ENCODE data around the gene SHE.

GRCh38 chr1:154466921-154467417, 35.2 kb downstream of the SHE start:
- TF ChIP-seq EZH2phosphoT487 (conservative IDR thresholded peaks at IDR 0.05; ENCODE audit: low read length) (no peak), CTCF (IDR thresholded peaks at IDR 0.05; ENCODE audit: insufficient read depth, low read length, poor library complexity, severe bottlenecking) (no peak)
